NCI-H2171 (cell line): Measurements from ENCODE around the gene POLK.
"Not testable (repeated sequence)": the region's sequence is repeated elsewhere in the genome, so short reads cannot be mapped to it uniquely, and the experiment has no call there.

Experiments
- DNase-seq: peaks from one replicate; lab custom pipeline; 2025; lab: John Stamatoyannopoulos, UW

The POLK gene

DNA sequence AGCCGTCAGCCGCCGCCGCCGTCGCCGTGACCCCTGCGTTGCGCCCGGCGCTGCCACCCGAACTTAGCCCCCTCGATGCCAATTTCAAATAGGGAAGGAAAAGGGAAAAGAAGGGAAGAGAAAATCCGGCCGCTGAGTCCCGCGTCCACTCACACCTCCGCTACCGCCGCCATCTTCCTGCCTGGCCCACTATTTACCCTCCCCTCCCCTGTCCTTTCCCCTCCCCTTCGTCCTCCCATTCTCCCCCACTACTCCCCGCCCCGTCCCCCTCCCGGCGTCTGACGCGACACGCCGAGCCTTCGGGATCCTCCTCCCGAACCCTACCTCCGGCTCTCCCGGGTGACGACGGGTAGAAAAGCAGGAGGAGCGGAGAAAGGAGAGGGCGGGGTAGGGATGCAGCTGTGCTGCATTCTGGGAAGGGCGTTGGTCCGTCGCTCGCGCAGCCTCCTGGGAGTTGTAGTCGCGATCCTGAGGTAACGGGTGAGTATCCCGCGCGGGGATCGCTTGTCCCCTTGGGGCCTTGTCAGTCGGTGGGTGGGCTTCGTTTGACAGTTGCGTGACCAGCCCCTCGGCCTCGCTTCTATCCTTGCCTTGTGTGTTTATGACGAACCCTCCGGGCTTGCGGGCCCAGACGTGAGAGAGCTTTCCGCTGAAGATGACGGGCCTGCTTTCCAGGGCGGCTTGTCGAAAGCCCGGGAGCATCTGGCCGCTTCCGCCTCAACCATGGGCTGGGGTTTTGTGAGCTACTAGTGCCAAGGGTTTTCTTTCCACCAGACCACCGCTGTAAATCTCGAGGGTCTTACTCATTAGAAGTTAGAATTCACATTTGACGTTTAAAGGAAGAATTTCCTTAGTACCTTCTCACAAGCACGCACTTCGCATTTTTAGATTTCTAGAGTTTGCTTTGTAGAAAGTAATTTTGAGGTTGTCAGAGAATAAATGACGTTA lies at the start of gene POLK, which contains the start of gene CERT1:
TSS of gene POLK (plus strand) at position 457 of the 948 bp plus-strand sequence.
TSS of gene CERT1 (minus strand) at position 195 of the 948 bp plus-strand sequence. CDS start 422 bp downstream, outside the sequence.
- peak; percentile 89 for DNase-seq

- no peak for DNase-seq
Measured at GRCh38 chr5:75463726-75464125, 48.0 kb upstream of the POLK start.

- DNase-seq = no peak
Measured at GRCh38 chr5:75465480-75465879, 46.2 kb upstream of the POLK start.

- DNase-seq = no peak
Measured at GRCh38 chr5:75466006-75466716, 45.5 kb upstream of the POLK start.

DNA sequence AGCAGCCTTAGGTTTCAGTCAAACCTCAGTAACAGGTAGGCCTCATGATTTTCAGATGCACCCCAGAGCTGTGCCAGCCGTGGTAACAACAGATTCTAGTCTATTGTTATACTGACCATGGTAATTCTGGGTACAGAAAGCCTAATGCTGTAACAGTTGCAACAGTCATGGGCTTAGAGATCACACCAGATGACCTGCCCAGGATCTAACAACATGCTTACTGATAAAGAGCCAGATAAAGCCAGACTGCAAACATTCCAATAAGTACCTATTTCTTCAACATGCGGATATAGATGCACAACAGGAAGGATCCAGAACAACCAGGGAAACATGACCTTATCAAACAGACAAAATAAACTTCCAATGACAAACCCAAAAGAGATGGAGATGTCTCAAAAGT lies 43.1 kb upstream of the POLK start:
- DNase-seq = no peak

DNA sequence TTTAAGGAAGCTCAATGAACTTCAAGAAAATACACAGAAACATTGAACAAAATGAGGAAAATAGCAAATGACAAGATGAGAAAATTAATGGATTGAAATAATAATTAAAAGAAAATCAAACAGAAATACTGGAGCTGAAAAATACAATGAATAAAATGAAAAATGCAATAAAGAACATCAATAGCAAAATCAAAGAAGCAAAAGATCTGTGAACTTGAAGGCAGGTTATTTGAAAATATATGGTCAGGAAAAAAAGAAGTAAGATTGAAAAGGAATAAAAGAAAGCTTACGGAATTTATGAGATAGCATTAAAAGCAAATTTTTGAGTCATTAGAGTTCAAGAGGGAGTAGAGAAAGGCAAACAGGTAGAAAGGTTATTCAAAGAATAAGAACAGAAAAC lies 42.7 kb upstream of the POLK start:
- DNase-seq = no peak

- DNase-seq = no peak
Measured at GRCh38 chr5:75471193-75471592, 40.5 kb upstream of the POLK start.

DNA sequence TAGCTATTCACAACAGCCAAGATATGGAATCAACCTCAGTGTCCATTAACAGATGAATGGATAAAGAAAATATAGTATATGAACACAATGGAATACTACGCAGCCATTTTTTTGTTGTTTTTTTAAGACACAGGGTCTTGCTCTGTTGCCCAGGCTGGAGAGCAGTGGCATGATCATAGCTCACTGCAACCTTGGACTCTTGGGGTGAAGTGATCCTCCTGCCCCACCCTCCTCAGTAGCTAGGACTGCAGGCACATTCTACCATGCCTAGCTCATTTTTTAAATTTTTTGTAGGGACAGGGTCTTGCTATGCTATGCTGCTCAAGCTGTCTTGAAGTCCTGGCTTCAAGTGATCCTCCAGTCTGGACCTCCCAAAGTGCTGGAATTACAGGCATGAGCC lies 38.7 kb upstream of the POLK start:
- DNase-seq = no peak

- no peak for DNase-seq
Measured at GRCh38 chr5:75473463-75473862, 38.2 kb upstream of the POLK start.

DNA sequence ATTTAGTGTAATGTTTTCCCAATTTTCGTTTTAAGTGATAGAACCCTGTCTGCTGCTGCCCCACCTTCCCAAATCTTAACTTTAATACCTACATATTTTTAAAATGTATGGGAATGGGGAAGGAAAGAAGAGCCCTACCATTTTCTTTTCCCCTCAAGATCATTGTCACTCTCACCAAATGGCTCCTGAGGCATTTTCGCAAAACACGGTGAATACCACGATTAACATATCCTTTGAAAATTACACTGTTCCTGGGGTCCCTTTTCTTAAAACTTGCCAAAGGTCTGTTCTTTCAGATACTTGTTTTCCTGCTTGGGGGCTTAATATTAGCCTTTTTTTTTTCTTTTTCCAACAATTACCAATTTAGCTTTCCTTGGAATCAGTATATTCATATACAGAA lies 36.3 kb upstream of the POLK start:
- no peak for DNase-seq

DNA sequence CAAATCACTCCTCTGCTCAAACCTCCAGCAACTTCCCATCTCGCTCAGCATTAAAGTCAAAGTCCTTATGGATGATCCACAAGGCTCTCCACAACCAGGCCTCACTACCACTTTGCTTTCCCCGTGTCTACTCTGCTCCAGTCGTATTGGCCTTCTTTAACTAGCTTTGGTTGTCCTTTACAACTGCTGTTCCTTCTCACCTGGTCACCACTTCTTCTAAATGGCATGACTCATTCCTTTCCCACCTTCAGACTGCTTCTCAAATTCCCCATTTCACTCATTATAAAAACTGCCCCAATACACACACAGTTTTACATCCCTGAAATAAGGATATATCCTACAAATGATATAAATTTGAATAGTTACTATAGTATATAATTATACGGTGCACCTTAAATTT lies 30.7 kb upstream of the POLK start:
- DNase-seq = no peak

DNA sequence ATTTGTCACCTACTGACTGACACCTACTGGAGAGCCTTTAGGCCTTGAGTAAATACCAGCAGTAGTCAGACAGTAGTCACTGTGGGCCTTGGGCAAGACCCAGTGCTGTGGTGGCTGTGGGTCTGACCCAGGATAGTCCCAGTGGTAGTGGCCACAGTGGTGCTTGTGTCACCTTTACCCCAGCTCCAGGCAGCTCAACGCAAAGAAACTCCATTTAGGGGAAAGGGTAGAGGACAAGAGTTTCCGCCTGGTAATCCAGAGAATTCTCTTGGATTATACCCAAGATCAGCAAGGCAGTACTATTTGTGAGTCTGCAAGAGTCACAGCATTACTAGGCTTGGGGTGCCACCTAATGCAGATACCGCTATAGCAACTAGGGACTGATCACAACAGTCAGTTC lies 29.2 kb upstream of the POLK start:
- no peak for DNase-seq

- DNase-seq = no peak
Measured at GRCh38 chr5:75484605-75485004, 27.1 kb upstream of the POLK start.

DNA sequence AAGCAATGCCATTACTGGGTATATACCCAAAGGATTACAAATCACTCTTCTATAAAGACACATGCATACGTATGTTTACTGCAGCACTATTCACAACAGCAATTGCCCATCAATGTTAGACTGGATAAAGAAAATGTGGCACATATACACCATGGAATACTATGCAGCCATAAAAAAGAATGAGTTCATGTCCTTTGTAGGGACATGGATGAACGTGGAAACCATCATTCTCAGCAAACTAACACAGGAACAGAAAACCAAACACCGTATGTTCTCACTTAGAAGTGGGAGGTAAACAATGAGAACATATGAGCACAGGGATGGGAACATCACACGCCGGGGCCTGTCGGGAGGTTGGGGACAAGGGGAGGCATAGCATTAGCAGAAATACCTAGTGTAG lies 21.8 kb upstream of the POLK start:
- not testable (repeated sequence) for DNase-seq

DNA sequence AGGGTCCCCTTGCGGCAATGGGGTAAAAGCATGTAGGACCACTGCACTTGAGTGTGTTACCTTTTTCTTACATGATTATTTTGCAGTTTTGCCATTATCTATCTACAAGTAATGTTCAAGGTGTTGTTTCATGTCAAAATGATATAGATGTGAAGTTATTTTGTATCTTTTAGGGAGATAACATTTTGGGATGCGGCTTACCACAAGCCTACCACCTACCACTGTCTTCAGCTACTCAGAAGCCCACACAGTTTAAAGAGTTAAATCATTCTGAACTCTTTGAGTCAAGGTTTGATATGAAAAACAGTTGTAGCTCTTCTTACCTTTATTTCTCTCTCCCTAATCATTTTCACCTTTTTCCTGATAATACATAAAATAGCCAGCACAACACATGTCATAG lies 20.1 kb upstream of the POLK start:
- no peak for DNase-seq

DNA sequence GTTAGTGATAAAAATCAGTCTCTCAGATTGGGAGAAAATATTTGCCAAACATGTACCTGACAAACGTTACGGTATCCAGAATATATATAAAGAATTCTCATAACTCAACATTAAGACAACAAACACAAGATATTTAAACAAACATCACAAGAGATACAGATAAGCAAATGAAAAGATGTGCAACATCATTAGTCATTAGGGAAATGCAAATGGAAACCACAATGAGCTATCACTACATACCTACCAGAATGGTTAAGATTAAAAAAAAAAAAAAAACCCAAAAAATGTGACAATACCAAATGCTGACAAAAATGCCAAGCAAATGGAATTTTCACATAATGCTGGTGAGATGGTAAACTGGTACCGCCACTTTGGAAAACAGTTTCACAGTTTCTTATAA lies 15.7 kb upstream of the POLK start:
- DNase-seq = no peak

GRCh38 chr5:75498208-75498777 lies 13.4 kb upstream of the POLK start:
- no peak for DNase-seq

- DNase-seq = not testable (repeated sequence)
Measured at GRCh38 chr5:75498875-75499274, 12.8 kb upstream of the POLK start.

DNA sequence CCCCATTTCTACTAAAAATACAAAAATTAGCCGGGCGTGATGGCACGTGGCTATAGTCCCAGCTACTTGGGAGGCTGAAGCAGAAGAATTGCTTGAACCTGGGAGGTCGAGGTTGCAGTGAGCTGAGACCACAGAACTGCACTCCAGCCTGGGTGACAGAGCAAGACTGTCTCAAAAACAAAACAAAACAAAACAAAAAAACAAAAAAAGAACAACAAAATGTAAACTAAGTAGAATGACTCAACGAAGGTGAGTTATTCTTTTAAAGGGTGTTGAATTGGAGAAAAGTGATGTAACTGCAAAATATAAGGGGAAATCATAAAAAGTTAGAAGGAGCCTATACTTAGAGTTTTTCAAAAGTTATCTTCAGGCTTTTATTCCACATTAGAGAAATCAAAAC lies 6.6 kb upstream of the POLK start:
- not testable (repeated sequence) for DNase-seq

- DNase-seq = no peak
Measured at GRCh38 chr5:75507841-75508240, 3.9 kb upstream of the POLK start.

DNA sequence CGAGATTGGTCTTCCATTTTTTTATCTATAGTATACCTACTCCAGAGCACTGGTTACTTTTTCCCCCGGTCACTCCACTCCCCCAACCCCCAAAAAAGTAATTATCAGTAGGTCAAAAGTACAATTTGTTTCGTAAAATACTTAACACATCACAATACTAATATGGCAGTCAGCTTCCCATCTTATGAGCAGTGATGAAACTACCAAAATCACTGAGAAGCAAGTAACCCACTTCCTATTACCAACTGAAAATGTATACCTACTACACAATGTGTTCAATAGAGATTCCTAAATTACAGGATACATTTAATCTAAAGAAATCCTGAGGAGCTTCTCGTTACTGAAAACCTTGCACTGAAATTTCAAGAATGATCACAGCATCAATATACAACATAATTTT lies 2.1 kb upstream of the POLK start:
- no peak for DNase-seq

DNA sequence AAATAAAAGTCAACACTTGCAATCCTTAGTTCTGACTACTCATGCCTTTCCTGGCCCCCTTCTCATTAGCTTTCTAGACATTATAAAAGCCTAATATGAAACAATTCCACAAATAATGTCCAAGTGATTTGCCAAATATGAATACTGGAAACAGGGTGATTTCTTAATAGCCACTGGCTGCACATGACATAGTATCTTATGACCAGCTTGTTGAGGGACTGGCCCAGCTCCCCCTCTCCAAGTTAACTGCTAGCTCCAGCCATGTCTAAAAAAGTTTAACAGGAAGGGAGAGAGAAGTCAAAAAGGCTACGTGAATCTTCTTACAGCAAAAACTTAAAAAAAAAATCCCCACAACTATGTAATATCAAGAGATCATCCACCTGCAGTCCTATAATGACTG lies 1.7 kb upstream of the POLK start:
- no peak for DNase-seq

DNA sequence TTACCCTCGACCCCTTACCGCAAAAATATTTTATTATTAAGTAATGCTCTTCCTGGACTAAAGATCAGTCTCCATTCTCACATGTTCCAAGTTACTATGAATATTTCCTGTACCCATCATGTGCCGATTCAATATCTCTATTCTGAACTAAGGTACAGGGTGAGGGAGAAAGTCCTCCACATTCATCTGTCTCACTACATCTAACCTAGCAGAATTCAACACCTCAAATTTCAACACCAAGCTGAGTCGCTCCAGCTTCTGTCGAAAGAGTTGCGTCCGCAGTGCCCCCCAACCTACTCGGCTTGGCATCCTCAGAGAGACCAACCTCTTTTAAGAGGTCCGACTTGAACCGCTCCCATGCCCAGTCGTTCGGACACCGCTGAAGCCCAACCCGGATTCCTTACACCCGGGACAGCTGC lies 1.3 kb upstream of the POLK start:
- no peak for DNase-seq
